UCSD-AML1 (cell line): Measurements from ENCODE around the gene PSMA4.
"Not testable (repeated sequence)": the region's sequence is repeated elsewhere in the genome, so short reads cannot be mapped to it uniquely, and the experiment has no call there.

Source experiments
- DNase-seq: peaks from one replicate; lab custom pipeline; 2025; ENCODE audit not compliant: unreplicated experiment; lab: John Stamatoyannopoulos, UW

The PSMA4 gene

DNA sequence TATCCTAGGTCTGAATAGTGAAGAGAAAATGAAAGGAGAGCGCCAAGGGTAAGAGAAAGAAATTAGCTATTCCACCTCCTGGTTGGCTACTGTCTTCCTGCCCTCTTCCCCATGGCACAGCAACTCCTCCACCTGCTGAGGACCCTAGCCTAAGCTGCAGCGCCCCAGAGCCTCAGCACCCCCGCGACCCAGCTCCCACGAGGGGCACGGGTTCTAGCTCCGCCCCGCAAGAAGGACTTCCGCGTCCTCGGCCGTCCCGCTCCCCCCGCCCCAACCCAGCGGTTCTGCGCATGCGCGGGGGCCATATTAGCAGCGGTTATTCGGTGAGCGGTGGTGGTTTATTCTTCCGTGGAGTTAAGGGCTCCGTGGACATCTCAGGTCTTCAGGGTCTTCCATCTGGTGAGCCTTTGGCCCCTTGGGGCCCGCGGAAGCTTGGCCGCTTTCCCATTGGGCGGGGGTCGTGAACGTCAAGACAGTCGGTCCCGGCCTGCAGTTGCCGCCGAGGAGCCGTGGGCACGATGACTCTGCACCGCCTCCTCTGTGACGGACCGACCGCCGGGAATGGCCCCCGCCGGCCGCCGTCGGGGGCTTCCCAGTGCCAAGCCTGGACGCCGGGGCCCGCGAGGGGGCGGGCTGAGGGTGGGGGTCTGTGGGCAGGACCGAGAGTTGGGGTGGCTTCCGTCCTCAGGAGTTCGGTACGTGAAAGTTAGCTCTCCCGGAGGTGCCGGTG lies at the start of gene PSMA4:
PSMA4 (plus strand) TSS at position 304 of the 730 bp plus-strand sequence. CDS start 1,484 bp downstream, outside the sequence.
- DNase-seq = peak; percentile 95

- DNase-seq = no peak
Observed at GRCh38 chr15:78492872-78493271, 47.4 kb upstream of the PSMA4 start.

- no peak for DNase-seq
Observed at GRCh38 chr15:78501857-78502256, 38.4 kb upstream of the PSMA4 start.

- no peak for DNase-seq
Observed at GRCh38 chr15:78502641-78503040, 37.6 kb upstream of the PSMA4 start.

GRCh38 chr15:78506971-78507830 lies 33.0 kb upstream of the PSMA4 start, which contains the start of gene HYKK:
Gene HYKK (plus strand): TSS chr15:78507577. CDS start chr15:78513089, 5,512 bp downstream.
- peak; percentile 87 for DNase-seq

- DNase-seq = no peak
Observed at GRCh38 chr15:78507831-78508160, 32.4 kb upstream of the PSMA4 start.

- DNase-seq = no peak
Observed at GRCh38 chr15:78508272-78508671, 32.0 kb upstream of the PSMA4 start.

- DNase-seq = no peak
Observed at GRCh38 chr15:78509726-78510312, 30.4 kb upstream of the PSMA4 start.

DNA sequence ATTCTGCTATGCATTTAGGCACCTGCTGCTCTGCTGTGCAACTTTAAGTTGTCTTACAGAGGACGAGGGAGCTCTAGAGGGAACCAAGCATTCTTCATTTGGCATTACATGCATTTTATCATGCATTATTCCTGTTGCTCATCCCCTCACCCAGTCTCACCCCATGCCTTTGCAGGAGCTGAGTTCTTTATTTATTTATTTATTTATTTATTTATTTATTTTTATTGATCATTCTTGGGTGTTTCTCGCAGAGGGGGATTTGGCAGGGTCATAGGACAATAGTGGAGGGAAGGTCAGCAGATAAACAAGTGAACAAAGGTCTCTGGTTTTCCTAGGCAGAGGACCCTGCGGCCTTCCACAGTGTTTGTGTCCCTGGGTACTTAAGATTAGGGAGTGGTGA lies 20.2 kb upstream of the PSMA4 start:
- not testable (repeated sequence) for DNase-seq

DNA sequence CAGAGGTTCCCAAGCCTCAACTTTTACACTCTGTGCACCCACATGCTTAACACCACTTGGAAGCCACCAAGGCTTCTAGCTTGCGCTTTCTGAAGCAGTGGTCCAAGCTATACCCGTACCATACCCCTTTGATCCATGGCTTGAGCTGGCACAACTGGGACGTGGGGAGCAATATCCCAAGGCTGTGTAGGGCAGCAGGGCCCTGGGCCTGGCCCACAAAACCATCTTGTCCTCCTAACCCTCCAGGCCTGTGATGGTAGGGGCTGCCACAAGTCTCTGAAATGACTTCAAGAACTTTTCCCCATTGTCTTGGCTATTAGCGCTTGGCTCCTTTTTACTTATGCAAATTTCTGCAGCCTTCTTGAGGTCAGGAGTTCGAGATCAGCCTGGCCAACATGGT lies 16.0 kb upstream of the PSMA4 start:
- no peak for DNase-seq

DNA sequence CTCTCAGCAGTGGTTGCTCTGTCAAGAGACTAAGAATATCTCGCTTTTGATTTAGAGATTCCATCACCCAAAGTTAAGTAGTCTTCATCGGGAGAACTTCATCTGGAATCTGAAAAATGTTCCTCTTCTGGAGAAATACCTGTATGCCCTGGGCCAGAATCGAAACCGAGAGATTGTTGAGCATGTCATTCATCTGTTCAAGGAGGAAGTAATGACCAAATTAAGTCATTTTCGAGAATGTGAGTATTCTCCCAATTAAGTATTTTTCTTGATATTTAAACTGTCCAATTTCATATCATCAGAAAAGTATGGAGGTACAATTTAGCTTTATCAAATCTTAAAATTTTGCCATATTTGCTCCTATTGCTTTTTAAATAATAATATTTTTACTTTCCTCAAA lies 12.9 kb upstream of the PSMA4 start:
- no peak for DNase-seq

GRCh38 chr15:78533331-78533730 lies 6.9 kb upstream of the PSMA4 start:
- no peak for DNase-seq

- DNase-seq = no peak
Observed at GRCh38 chr15:78536134-78536533, 4.1 kb upstream of the PSMA4 start.

- DNase-seq = no peak
Observed at GRCh38 chr15:78537266-78537905, 2.9 kb upstream of the PSMA4 start.

GRCh38 chr15:78538358-78538757 lies 1.9 kb upstream of the PSMA4 start:
- DNase-seq = no peak

DNA sequence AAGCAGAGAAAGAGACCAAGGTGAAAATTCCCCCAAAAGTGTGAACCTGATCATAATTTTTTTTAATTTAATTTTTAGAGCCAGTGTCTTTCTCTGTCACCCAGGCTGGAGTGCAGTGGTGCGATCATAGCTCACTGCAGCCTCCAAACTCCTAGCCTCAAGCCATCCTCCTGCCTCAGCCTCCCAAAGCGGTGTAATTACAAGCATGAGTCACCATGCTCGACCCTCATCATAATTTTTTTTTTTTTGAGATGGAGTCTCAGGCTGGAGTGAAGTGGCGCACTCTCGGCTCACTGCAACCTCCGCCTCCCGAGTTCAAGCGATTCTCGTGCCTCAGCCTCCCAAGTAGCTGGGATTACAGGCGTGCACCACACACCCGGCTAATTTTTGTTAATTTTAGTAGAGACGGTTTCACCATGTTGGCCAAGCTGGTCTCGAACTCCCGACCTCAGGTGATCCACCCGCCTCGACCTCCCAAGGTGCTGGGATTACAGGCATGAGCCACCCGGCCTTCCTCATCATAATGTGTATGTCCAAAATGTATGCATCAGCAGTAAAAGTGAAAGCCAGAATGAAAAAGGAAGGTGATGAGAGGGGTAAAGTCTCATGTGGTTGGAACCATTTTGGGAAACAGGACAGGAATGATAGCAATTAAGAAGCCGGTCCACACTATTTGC lies 642 bp upstream of the PSMA4 start:
- DNase-seq = not testable (repeated sequence)

- no peak for DNase-seq
Observed at GRCh38 chr15:78540871-78541743, 863 bp downstream of the PSMA4 start.

DNA sequence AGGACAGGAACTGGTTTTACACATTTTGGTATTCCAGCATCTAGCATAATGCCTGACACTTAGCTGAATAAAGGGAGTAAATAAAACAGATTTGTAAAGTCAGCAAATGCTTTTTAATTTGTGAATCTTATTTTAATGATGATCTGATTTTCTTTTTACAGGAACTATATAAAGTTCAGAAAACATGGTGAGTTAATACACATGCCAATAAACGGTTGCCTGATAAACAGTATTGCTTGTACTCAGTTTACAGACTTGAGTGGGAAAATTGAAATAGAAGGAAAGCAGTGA lies 1.4 kb downstream of the PSMA4 start:
- DNase-seq = no peak

GRCh38 chr15:78542647-78543046 lies 2.4 kb downstream of the PSMA4 start:
- no peak for DNase-seq

- DNase-seq = no peak
Observed at GRCh38 chr15:78550194-78550593, 9.9 kb downstream of the PSMA4 start.
